Astrocyte of the hippocampus (primary cell): Measurements from ENCODE around the gene CTIF.

Experiments
- DNase-seq: peaks from one replicate; pipeline ENCODE4 v3.0.0; 2011; ENCODE audit warnings: low read depth, low spot score

The CTIF gene

GRCh38 chr18:48773821-48774220 is 235.0 kb downstream of the CTIF start:
- DNase-seq: no peak

- DNase-seq: no peak
These were observed 236.1 kb downstream of the CTIF start for GRCh38 chr18:48774941-48775340.

GRCh38 chr18:48775372-48776155 is 236.7 kb downstream of the CTIF start:
- no peak for DNase-seq

- DNase-seq: no peak
These were observed 237.3 kb downstream of the CTIF start for GRCh38 chr18:48776156-48776555.

GRCh38 chr18:48776641-48777025 is 237.8 kb downstream of the CTIF start:
- no peak for DNase-seq

- DNase-seq: peak; percentile 79
These were observed 238.4 kb downstream of the CTIF start for GRCh38 chr18:48777026-48777743.

GRCh38 chr18:48777744-48778116 is 238.9 kb downstream of the CTIF start:
- peak; percentile 40 for DNase-seq

GRCh38 chr18:48778344-48779011 is 239.6 kb downstream of the CTIF start:
- DNase-seq: no peak

GRCh38 chr18:48779462-48779861 is 240.6 kb downstream of the CTIF start:
- no peak for DNase-seq

GRCh38 chr18:48780201-48780912 is 241.5 kb downstream of the CTIF start:
- peak; percentile 50 for DNase-seq

GRCh38 chr18:48780913-48781162 is 242.0 kb downstream of the CTIF start:
- no peak for DNase-seq

- peak; percentile 81 for DNase-seq
These were observed 242.5 kb downstream of the CTIF start for GRCh38 chr18:48781163-48781987.

GRCh38 chr18:48781988-48782363 is 243.1 kb downstream of the CTIF start:
- no peak for DNase-seq

GRCh38 chr18:48782381-48782861 is 243.6 kb downstream of the CTIF start:
- peak; percentile 42 for DNase-seq

- no peak for DNase-seq
These were observed 245.0 kb downstream of the CTIF start for GRCh38 chr18:48783616-48784520.

- DNase-seq: no peak
These were observed 245.8 kb downstream of the CTIF start for GRCh38 chr18:48784656-48785055.

GRCh38 chr18:48785091-48785614 is 246.3 kb downstream of the CTIF start:
- DNase-seq: no peak

GRCh38 chr18:48785736-48786454 is 247.1 kb downstream of the CTIF start:
- no peak for DNase-seq

GRCh38 chr18:48786455-48787202 is 247.8 kb downstream of the CTIF start:
- peak; percentile 14 for DNase-seq
